Esophagus muscularis mucosa (tissue), 3 donors: ENCODE results near the gene HRAS.

ENCODE experiments used
- CTCF ChIP-seq, 3 experiments: fragments of 200-600 bp in 2 of 3; fragments of 450-650 bp in 1 of 3; sonication (generic) in 2 of 3; IDR thresholded peaks; one replicate each; pipeline ENCODE4 v1.5.1; 2017 to 2019; ENCODE audit warnings: antibody characterized with exemption in 3 of 3, mild to moderate bottlenecking in 2 of 3, moderate library complexity in 1 of 3
- POLR2A ChIP-seq: fragments of 450-650 bp; IDR thresholded peaks from one replicate; pipeline ENCODE4 v1.6.1; 2017; ENCODE audit warnings: antibody characterized with exemption, moderate library complexity, mild to moderate bottlenecking, low read depth

GRCh38 chr11:528166-528814 lies 7.1 kb downstream of the HRAS start:
- no peak for TF ChIP-seq CTCF (IDR thresholded peaks at IDR 0.05)
- no peak for TF ChIP-seq POLR2A
